Esophagus muscularis mucosa (tissue), 3 donors: ENCODE data around the gene L2HGDH.

Source experiments
- CTCF ChIP-seq, 3 experiments: fragments of 200-600 bp in 2 of 3; fragments of 450-650 bp in 1 of 3; sonication (generic) in 2 of 3; IDR thresholded peaks; one replicate each; pipeline ENCODE4 v1.5.1; 2017 to 2019; ENCODE audit warnings: antibody characterized with exemption in 3 of 3, mild to moderate bottlenecking in 2 of 3, moderate library complexity in 1 of 3
- POLR2A ChIP-seq: fragments of 450-650 bp; IDR thresholded peaks from one replicate; pipeline ENCODE4 v1.6.1; 2017; ENCODE audit warnings: antibody characterized with exemption, moderate library complexity, mild to moderate bottlenecking, low read depth

GRCh38 chr14:50232276-50232642 lies 79.8 kb downstream of the L2HGDH start:
- TF ChIP-seq CTCF (IDR thresholded peaks at IDR 0.05) = no peak
- TF ChIP-seq POLR2A = no peak
